Smooth muscle cell (in vitro differentiated cells): ENCODE data around the gene LAMC1. TPM values are rescaled to one million over a fixed set of nuclear protein-coding genes. Genes with fewer than 3 reads are reported as not detected.

ENCODE experiments used
- DNase-seq: peaks from one replicate; lab custom pipeline; 2025; ENCODE audit not compliant: unreplicated experiment; lab: John Stamatoyannopoulos, UW
- H2AFZ ChIP-seq: fragments of 200-600 bp; sonication (generic); 2 replicates; pipeline ENCODE4 v1.6.0; 2016; ENCODE audit warnings: antibody characterized with exemption, low read depth, mild to moderate bottlenecking
- H3F3A ChIP-seq: fragments of 200-600 bp; sonication (generic); 2 replicates; pipeline ENCODE4 v1.6.0; 2017; ENCODE audit warnings: antibody characterized with exemption, low read depth
- H3K27ac ChIP-seq: fragments of 200-600 bp; sonication (generic); 2 replicates; pipeline ENCODE4 v1.5.1; 2016; ENCODE audit warnings: low read depth, mild to moderate bottlenecking
- H3K27me3 ChIP-seq: fragments of 200-600 bp; sonication (generic); 2 replicates; pipeline ENCODE4 v1.6.1; 2016; ENCODE audit warnings: low read depth, mild to moderate bottlenecking
- H3K36me3 ChIP-seq: fragments of 200-600 bp; sonication (generic); 2 replicates; pipeline ENCODE4 v1.5.1; 2016; ENCODE audit warnings: low read depth
- H3K4me1 ChIP-seq: fragments of 200-600 bp; sonication (generic); 2 replicates; pipeline ENCODE4 v1.5.1; 2016; ENCODE audit warnings: low read depth
- H3K4me2 ChIP-seq: fragments of 200-600 bp; sonication (generic); 2 replicates; pipeline ENCODE4 v1.6.0; 2016; ENCODE audit warnings: mild to moderate bottlenecking
- H3K4me3 ChIP-seq: fragments of 200-600 bp; sonication (generic); 2 replicates; pipeline ENCODE4 v1.5.1; 2016; ENCODE audit warnings: mild to moderate bottlenecking
- H3K79me2 ChIP-seq: fragments of 200-600 bp; sonication (generic); 2 replicates; pipeline ENCODE4 v1.6.0; 2016; ENCODE audit warnings: low read depth, mild to moderate bottlenecking
- H3K9ac ChIP-seq: fragments of 200-600 bp; sonication (generic); 2 replicates; pipeline ENCODE4 v1.6.0; 2016; ENCODE audit warnings: low read depth
- H3K9me3 ChIP-seq: fragments of 200-600 bp; sonication (generic); replicated peaks from 2 replicates; pipeline ENCODE4 v1.5.1; 2016; ENCODE audit warnings: low read depth
- H4K20me1 ChIP-seq: fragments of 200-600 bp; sonication (generic); 2 replicates; pipeline ENCODE4 v1.6.0; 2016; ENCODE audit warnings: low read depth
- CTCF ChIP-seq: fragments of 200-600 bp; sonication (generic); IDR thresholded peaks from 2 replicates; pipeline ENCODE4 v1.5.1; 2017; ENCODE audit warnings: borderline replicate concordance, mild to moderate bottlenecking, antibody characterized with exemption; ENCODE audit not compliant: insufficient read depth, poor library complexity, severe bottlenecking
- WGBS: methylation state at CpG from one replicate; pipeline ENCODE4 v1.1.7; 2016; ENCODE audit warnings: low lambda C conversion rate; 5-methylcytosine and 5-hydroxymethylcytosine counted together
- polyA plus RNA-seq: library from polyadenylated mRNA; unstranded; fragments of >200 nt; fragmentation: Nextera tagmentation; extraction: Ambion mirVana; gene quantifications from 2 replicates; pipeline ENCODE4 v1.2.1, GENCODE V29; 2016
- total RNA-seq: library from RNA; depleted of rRNA; stranded (reverse); fragments of >200 nt; gene quantifications from 2 replicates; pipeline ENCODE4 v1.2.3, GENCODE V29; 2014

LAMC1 gene
- total and polyA plus RNA-seq, 2 experiments from 2014 or later: 64.9 to 137 TPM

GRCh38 chr1:183075861-183076260 lies 52.6 kb downstream of the LAMC1 start:
- H3K36me3 ChIP-seq: no peaks in the 10 kb centered on the region
- H3K4me3 ChIP-seq: no peak overlapping the region
- H3F3A ChIP-seq: peaks cover under 1% of the 10 kb centered on the region
- no peak overlapping the region for H2AFZ ChIP-seq
- H3K4me2 ChIP-seq: no peak overlapping the region
- peaks cover 86% of the 10 kb centered on the region for H3K79me2 ChIP-seq
- WGBS: 96% methylated on average over 1 of the region's 1 CpG
- TF ChIP-seq CTCF: no peak
- H3K4me1 ChIP-seq: peaks cover 9% of the 10 kb centered on the region
- H3K27me3 ChIP-seq: no peaks in the 10 kb centered on the region
- DNase-seq: no peak
- H3K9ac ChIP-seq: no peak overlapping the region
- no peak overlapping the region for H3K27ac ChIP-seq
- no peaks in the 10 kb centered on the region for H3K9me3 ChIP-seq
- H4K20me1 ChIP-seq: peaks cover 96% of the 10 kb centered on the region

- peaks cover 98% of the 10 kb centered on the region for H3K79me2 ChIP-seq
- no peaks in the 10 kb centered on the region for H3K9me3 ChIP-seq
- WGBS: 42% methylated on average over 1 of the region's 1 CpG
- no peak overlapping the region for H3K4me2 ChIP-seq
- H3F3A ChIP-seq: no peaks in the 10 kb centered on the region
- H2AFZ ChIP-seq: no peak overlapping the region
- no peak overlapping the region for H3K4me3 ChIP-seq
- DNase-seq: no peak
- H3K9ac ChIP-seq: no peak overlapping the region
- no peaks in the 10 kb centered on the region for H3K4me1 ChIP-seq
- peaks cover 95% of the 10 kb centered on the region for H4K20me1 ChIP-seq
- H3K36me3 ChIP-seq: no peaks in the 10 kb centered on the region
- no peaks in the 10 kb centered on the region for H3K27me3 ChIP-seq
- H3K27ac ChIP-seq: no peak overlapping the region
- TF ChIP-seq CTCF: no peak
Observed at GRCh38 chr1:183077097-183077496, 53.9 kb downstream of the LAMC1 start.

GRCh38 chr1:183079712-183080388 lies 56.6 kb downstream of the LAMC1 start:
- H3F3A ChIP-seq: no peaks in the 10 kb centered on the region
- H3K4me2 ChIP-seq: peak overlapping the region; percentile 33
- no peaks in the 10 kb centered on the region for H3K9me3 ChIP-seq
- TF ChIP-seq CTCF: no peak
- H3K4me3 ChIP-seq: no peak overlapping the region
- DNase-seq: no peak
- no peaks in the 10 kb centered on the region for H3K27me3 ChIP-seq
- no peak overlapping the region for H3K9ac ChIP-seq
- no peaks in the 10 kb centered on the region for H3K4me1 ChIP-seq
- H3K36me3 ChIP-seq: no peaks in the 10 kb centered on the region
- H2AFZ ChIP-seq: no peak overlapping the region
- H4K20me1 ChIP-seq: peaks cover 86% of the 10 kb centered on the region
- no peak overlapping the region for H3K27ac ChIP-seq
- peaks cover 98% of the 10 kb centered on the region for H3K79me2 ChIP-seq
- 88% methylated on average over 8 of the region's 8 CpGs for WGBS

GRCh38 chr1:183080406-183080805 lies 57.2 kb downstream of the LAMC1 start:
- H4K20me1 ChIP-seq: peaks cover 86% of the 10 kb centered on the region
- no peaks in the 10 kb centered on the region for H3F3A ChIP-seq
- H2AFZ ChIP-seq: no peak overlapping the region
- H3K4me2 ChIP-seq: peak overlapping the region; percentile 33
- H3K4me3 ChIP-seq: no peak overlapping the region
- no peak overlapping the region for H3K27ac ChIP-seq
- TF ChIP-seq CTCF: no peak
- no peaks in the 10 kb centered on the region for H3K36me3 ChIP-seq
- WGBS: 40% methylated on average over 2 of the region's 2 CpGs
- no peaks in the 10 kb centered on the region for H3K4me1 ChIP-seq
- no peak for DNase-seq
- H3K9ac ChIP-seq: no peak overlapping the region
- no peaks in the 10 kb centered on the region for H3K27me3 ChIP-seq
- H3K79me2 ChIP-seq: peaks cover 98% of the 10 kb centered on the region
- H3K9me3 ChIP-seq: no peaks in the 10 kb centered on the region
